ENCODE results near the gene SYPL2. TPM values are rescaled to one million over a fixed set of nuclear protein-coding genes. Genes with fewer than 3 reads are reported as not detected.

SYPL2 gene
- total RNA-seq, 1 donor from 2014 or later, result not detected

DNA sequence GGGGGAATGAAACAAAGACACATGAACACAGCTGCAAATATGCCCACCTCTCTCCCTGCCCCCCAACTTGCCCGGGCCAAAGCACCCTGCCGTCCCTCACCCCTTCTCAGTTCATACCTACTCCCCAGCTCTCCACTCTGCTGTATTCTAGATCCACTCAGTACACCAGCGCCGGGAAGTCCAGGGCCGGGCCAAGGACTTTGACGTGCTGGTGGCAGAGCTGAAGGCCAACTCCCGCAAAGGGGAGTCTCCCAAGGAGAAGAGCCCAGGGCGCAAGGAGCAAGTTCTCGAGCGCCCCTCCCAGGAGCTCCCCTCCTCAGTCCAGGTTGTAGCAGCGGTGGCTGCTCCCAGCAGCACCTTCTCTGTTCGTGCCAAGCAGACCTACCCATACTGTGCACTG is 22.4 kb downstream of the SYPL2 start:
- Mint-ChIP-seq H3K4me3 (ENCODE audit: unreplicated experiment) (no peak overlapping the region), H3K4me1 (ENCODE audit: unreplicated experiment) (peaks cover 7% of the 10 kb centered on the region), H3K36me3 (ENCODE audit: low read depth, unreplicated experiment) (no peaks in the 10 kb centered on the region), H3K27me3 (ENCODE audit: unreplicated experiment) (peaks cover 21% of the 10 kb centered on the region), H3K27ac (ENCODE audit: unreplicated experiment) (no peak overlapping the region), H3K9me3 (ENCODE audit: unreplicated experiment) (no peaks in the 10 kb centered on the region)
- no peak for DNase-seq (ENCODE audit: low spot score)
- TF ChIP-seq, protein P1, sequence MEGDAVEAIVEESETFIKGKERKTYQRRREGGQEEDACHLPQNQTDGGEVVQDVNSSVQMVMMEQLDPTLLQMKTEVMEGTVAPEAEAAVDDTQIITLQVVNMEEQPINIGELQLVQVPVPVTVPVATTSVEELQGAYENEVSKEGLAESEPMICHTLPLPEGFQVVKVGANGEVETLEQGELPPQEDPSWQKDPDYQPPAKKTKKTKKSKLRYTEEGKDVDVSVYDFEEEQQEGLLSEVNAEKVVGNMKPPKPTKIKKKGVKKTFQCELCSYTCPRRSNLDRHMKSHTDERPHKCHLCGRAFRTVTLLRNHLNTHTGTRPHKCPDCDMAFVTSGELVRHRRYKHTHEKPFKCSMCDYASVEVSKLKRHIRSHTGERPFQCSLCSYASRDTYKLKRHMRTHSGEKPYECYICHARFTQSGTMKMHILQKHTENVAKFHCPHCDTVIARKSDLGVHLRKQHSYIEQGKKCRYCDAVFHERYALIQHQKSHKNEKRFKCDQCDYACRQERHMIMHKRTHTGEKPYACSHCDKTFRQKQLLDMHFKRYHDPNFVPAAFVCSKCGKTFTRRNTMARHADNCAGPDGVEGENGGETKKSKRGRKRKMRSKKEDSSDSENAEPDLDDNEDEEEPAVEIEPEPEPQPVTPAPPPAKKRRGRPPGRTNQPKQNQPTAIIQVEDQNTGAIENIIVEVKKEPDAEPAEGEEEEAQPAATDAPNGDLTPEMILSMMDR (IDR thresholded peaks at IDR 0.05; ENCODE audit: unreplicated experiment), result no peak

DNA sequence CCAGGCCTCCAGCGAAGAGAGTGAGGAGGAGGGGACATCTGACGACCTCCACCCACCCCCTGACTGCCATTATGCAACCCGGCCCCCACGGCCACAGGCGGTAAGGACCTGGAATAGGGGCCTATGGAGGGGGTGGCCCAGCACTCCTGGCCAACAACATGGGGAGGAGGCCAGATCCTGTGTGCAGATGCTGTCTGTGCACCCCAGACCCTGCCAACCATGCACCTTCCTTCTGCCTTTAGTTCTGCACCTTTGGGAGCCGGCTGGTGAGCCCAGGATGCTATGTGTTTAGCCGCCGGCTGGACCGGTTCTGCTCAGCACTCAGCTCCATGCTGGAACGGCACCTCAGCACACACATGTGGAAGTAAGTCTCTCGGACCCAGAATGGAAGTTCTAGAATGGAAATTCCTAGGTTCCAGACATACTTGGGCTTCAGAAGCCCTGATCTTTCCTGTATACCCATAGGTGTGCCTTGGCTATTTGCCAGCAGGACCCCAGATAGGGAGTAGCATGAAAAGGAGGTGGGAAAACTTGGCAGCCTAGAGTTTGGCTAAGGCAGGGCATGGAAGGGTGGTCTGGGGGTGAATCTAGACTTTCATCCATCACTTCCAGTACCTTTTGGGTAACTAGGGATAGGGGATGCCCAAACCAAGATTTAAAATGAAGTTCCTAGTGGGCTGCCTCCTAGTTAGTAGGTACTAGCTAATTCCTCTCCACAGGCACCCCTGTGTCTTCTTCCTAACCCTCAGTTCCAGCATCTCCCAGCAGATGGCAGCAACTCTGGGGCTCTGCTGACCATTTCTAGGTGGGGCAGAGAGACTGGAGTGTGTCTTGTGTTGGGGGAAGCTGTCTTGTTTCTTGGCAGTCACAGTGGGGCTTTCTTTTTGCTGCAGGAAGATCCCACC is 23.9 kb downstream of the SYPL2 start:
- TF ChIP-seq, protein P1 (IDR thresholded peaks at IDR 0.05; ENCODE audit: unreplicated experiment), result peak; percentile 61
- H3K9me3 Mint-ChIP-seq (ENCODE audit: unreplicated experiment), result no peaks in the 10 kb centered on the region
- H3K36me3 Mint-ChIP-seq (ENCODE audit: low read depth, unreplicated experiment), result no peaks in the 10 kb centered on the region
- peaks cover 14% of the 10 kb centered on the region for H3K27me3 Mint-ChIP-seq (ENCODE audit: unreplicated experiment)
- H3K4me3 Mint-ChIP-seq (ENCODE audit: unreplicated experiment), result no peak overlapping the region
- DNase-seq (ENCODE audit: low spot score), result peak; percentile 83
- H3K27ac Mint-ChIP-seq (ENCODE audit: unreplicated experiment), result no peak overlapping the region
- H3K4me1 Mint-ChIP-seq (ENCODE audit: unreplicated experiment), result no peaks in the 10 kb centered on the region

DNA sequence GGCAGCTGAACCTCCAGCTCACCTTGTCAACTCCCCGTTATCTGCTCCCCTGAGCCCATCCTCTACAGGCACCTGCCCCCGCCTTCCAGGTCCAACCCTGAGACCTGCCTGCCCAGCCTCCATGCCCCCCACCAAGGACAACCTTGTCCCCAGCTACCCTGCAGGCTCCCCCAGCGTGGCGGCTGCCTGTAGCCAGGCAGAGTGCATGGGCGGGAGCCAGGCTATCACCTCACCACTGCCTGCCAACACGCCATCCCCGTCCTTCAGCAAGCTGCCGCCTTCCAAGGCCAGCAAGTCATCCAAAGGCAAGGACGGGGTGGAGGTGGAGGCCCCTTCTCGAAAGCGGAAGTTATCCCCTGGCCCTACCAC is 24.6 kb downstream of the SYPL2 start:
- no peaks in the 10 kb centered on the region for H3K36me3 Mint-ChIP-seq (ENCODE audit: low read depth, unreplicated experiment)
- DNase-seq (ENCODE audit: low spot score), result no peak

GRCh38 chr1:109491372-109491771 is 25.0 kb downstream of the SYPL2 start:
- H3K9me3 Mint-ChIP-seq (ENCODE audit: unreplicated experiment), result no peaks in the 10 kb centered on the region
- H3K4me3 Mint-ChIP-seq (ENCODE audit: unreplicated experiment), result no peak overlapping the region
- no peak overlapping the region for H3K27ac Mint-ChIP-seq (ENCODE audit: unreplicated experiment)
- peaks cover 4% of the 10 kb centered on the region for H3K36me3 Mint-ChIP-seq (ENCODE audit: low read depth, unreplicated experiment)
- H3K27me3 Mint-ChIP-seq (ENCODE audit: unreplicated experiment), result peaks cover 11% of the 10 kb centered on the region
- H3K4me1 Mint-ChIP-seq (ENCODE audit: unreplicated experiment), result no peaks in the 10 kb centered on the region
- no peak for DNase-seq (ENCODE audit: low spot score)
- TF ChIP-seq, protein P1 (IDR thresholded peaks at IDR 0.05; ENCODE audit: unreplicated experiment), result no peak

More for the DNA sequence above, 24.6 kb downstream of the SYPL2 start:
- H3K9me3 Mint-ChIP-seq (ENCODE audit: unreplicated experiment), result no peaks in the 10 kb centered on the region
- H3K27me3 Mint-ChIP-seq (ENCODE audit: unreplicated experiment), result peaks cover 13% of the 10 kb centered on the region
- no peak overlapping the region for H3K4me3 Mint-ChIP-seq (ENCODE audit: unreplicated experiment)
- TF ChIP-seq, protein P1 (IDR thresholded peaks at IDR 0.05; ENCODE audit: unreplicated experiment), result no peak
- no peaks in the 10 kb centered on the region for H3K4me1 Mint-ChIP-seq (ENCODE audit: unreplicated experiment)
- H3K27ac Mint-ChIP-seq (ENCODE audit: unreplicated experiment), result no peak overlapping the region

DNA sequence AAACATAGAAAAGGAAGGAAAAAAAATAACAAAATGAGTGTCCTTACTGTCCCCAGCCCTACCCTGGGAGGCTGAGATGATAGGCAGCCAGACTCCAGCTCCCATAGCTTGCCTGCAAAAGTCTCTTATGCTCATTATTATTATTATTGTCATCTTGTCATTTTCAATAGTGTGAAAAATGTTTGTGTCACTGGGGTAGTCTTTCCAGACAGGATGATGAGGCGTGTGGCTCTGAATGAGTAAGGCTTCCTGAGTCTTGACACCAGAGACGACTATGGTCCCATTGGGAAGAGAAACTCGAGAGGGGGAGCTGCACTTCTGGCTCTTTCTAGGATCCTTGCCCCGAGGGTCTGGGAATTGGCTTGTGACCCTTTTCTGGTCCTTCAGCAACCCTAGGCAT is 26.4 kb downstream of the SYPL2 start:
- H3K9me3 Mint-ChIP-seq (ENCODE audit: unreplicated experiment), result no peaks in the 10 kb centered on the region
- H3K27me3 Mint-ChIP-seq (ENCODE audit: unreplicated experiment), result peaks cover 7% of the 10 kb centered on the region
- peaks cover 6% of the 10 kb centered on the region for H3K36me3 Mint-ChIP-seq (ENCODE audit: low read depth, unreplicated experiment)
- H3K27ac Mint-ChIP-seq (ENCODE audit: unreplicated experiment), result no peak overlapping the region
- TF ChIP-seq, protein P1 (IDR thresholded peaks at IDR 0.05; ENCODE audit: unreplicated experiment), result no peak
- H3K4me1 Mint-ChIP-seq (ENCODE audit: unreplicated experiment), result no peaks in the 10 kb centered on the region
- no peak for DNase-seq (ENCODE audit: low spot score)
- H3K4me3 Mint-ChIP-seq (ENCODE audit: unreplicated experiment), result no peak overlapping the region

Data from endothelial cell (in vitro differentiated cells).